ENCODE data around the gene ULK1.
"Not testable (repeated sequence)": the region's sequence is repeated elsewhere in the genome, so short reads cannot be mapped to it uniquely, and the experiment has no call there.

Gene ULK1

DNA sequence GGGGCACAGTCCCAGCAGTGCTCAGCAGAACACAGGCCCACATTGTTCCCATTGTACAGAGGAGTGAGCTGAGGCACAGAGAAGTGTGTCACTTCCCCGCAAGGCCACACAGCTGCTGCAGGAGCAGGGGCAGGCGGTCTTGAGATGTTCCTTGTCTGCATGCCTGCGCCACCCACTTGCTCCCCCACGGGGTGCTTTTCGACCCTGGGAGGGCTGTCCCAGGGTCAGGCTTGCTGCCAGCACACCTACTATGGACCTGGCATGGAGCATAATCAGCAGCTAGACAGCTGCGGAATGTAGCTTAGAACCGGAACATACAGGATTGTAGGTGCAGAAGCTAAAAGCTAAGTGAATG is 47.5 kb downstream of the ULK1 start:
- Mint-ChIP-seq H3K4me3 (no peak overlapping the region), H3K27ac (no peak overlapping the region), H3K9me3 (no peaks in the 10 kb centered on the region), H3K36me3 (peaks cover 52 to 55% of the 10 kb centered on the region in 2 donors), H3K4me1 (peaks cover 0 to 2% of the 10 kb centered on the region in 2 donors), H3K27me3 (no peaks in the 10 kb centered on the region)
- DNase-seq = no peak
- no peak for ATAC-seq (replicated peaks)

DNA sequence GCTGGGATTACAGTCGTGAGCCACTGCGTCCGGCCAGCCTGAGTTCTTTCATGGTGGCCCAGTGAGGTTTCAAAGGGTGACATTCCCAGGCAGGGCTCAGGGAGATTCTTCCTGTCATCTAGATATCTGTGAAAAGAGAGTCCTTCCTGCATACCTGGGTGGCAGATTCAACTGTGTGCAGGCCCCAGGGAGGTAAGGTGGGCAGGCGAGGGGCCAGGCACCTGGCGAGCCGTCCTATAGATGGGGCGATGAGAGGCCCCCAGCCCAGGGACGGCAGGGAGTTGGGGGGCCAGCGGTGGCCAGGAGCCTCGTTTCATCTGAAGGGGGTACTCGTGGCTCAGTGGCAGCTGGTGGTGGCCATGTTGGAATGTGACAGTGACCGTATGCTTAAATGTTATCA is 48.2 kb downstream of the ULK1 start:
- peaks cover 49 to 51% of the 10 kb centered on the region in 2 donors for H3K36me3 Mint-ChIP-seq
- ATAC-seq (replicated peaks) = no peak
- peaks cover 3 to 5% of the 10 kb centered on the region in 2 donors for H3K4me1 Mint-ChIP-seq
- DNase-seq = no peak
- H3K27me3 Mint-ChIP-seq = no peaks in the 10 kb centered on the region
- H3K4me3 Mint-ChIP-seq = no peak overlapping the region
- peak overlapping the region; percentile 47 for H3K27ac Mint-ChIP-seq
- no peaks in the 10 kb centered on the region for H3K9me3 Mint-ChIP-seq

DNA sequence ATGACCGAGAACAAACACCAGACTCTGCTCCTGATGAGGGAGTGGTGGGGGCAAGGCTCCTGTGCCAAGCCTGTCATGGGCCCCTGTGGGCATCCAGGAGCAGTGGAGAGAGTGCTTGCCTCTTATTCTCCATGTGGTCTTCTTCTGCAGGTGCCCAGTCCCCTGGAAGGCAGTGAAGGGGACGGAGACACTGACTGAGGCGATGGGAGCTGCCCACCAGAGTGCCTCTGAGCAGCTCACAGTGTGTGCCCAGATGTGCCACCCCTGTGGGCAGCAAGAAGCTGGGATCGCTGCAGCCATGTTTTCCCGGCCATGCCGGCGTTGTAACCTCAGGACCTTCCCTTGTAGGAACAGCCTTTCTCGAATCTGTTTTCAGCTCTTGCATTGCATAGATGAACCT is 49.0 kb downstream of the ULK1 start:
- Mint-ChIP-seq H3K9me3 (no peaks in the 10 kb centered on the region), H3K4me3 (no peak overlapping the region), H3K36me3 (peaks cover 44 to 47% of the 10 kb centered on the region in 2 donors), H3K27ac (no peak overlapping the region), H3K27me3 (no peaks in the 10 kb centered on the region), H3K4me1 (peaks cover 5 to 6% of the 10 kb centered on the region in 2 donors)
- ATAC-seq (replicated peaks) = no peak
- DNase-seq = no peak

DNA sequence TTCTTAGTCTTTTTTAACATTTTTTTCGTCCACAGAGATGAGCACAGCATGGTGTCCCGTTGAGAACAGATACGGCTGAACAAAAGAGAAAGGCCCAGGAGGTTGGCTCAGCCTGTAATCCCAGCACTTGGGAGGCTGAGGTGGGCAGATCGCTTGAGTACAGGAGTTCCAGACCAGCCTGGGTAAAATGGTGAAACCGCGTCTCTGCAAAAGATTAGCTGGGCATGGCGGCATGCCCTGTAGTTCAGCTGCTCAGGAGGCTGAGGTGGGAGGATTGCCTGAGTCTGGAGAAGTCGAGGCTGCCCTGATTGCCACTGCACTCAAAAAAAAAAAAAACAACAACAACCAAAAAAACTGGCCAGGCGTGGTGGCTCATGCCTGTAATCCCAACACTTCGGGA is 49.5 kb downstream of the ULK1 start:
- ATAC-seq (replicated peaks) (no peak), DNase-seq (no peak)
- Mint-ChIP-seq H3K9me3 (no peaks in the 10 kb centered on the region), H3K36me3 (peaks cover 42 to 46% of the 10 kb centered on the region in 2 donors), H3K4me1 (peaks cover 5 to 6% of the 10 kb centered on the region in 2 donors), H3K27me3 (no peaks in the 10 kb centered on the region), H3K27ac (peak overlapping the region; percentile 20), H3K4me3 (no peak overlapping the region)

DNA sequence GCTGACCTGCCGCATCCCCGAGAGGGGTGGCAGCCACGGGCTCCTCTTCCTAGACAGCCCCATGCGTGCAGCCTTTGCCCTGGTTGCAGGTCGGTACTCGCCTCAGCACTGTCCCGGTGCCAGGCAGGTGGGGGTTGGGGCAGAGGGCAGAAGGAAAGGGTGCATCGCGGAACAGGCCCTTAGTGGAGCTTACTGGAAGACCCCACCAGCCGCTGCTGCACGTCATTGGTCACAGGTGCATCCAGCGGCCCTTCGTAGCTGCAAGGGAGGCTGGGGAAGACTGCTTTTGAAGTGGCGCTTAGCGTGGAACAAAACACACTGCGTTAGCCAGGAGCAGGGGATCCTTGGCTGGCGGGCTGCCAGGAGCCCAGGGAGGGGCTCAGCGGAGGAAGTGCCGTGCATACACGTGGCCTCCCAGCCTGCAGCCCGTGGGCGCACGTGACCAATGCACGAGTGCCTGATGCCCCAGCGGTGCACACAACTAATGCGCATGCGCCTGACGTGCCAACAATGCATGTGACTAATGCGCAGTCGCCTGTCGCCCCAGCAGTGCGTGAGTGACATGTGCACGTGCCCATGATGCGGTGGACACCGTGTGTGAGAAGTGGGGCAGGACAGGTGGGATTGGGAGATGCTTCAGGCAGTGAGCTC is 50.3 kb downstream of the ULK1 start:
- no peak for ATAC-seq (replicated peaks)
- Mint-ChIP-seq H3K9me3 (no peaks in the 10 kb centered on the region), H3K27me3 (no peaks in the 10 kb centered on the region), H3K27ac (no peak overlapping the region), H3K36me3 (peaks cover 40 to 42% of the 10 kb centered on the region in 2 donors), H3K4me3 (no peak overlapping the region), H3K4me1 (peaks cover 5 to 6% of the 10 kb centered on the region in 2 donors)
- no peak for DNase-seq

DNA sequence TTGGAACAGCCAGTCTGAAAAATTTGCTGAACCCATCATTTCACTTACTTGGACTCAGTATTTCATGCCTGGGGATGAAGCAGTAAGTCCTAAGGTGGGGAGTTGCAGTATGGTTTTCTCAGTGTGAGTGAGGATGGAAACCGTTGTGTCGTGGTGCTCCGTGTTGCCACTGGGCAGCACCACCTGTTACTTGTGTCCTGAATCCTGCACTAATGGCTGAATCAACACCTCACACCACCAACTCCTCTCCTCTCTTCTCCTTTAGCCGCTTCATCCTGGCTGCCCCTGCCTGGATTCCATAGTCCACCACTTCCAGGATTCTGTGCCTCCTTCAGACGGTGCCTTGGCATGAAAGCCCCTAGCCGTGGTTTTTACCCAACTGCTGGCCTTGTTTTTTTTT is 52.3 kb downstream of the ULK1 start:
- ATAC-seq (replicated peaks) (no peak), DNase-seq (no peak)
- H3K9me3 Mint-ChIP-seq = no peaks in the 10 kb centered on the region
- peaks cover 9 to 10% of the 10 kb centered on the region in 2 donors for H3K4me1 Mint-ChIP-seq
- H3K36me3 Mint-ChIP-seq = peaks cover 27 to 30% of the 10 kb centered on the region in 2 donors
- no peaks in the 10 kb centered on the region for H3K27me3 Mint-ChIP-seq
- peak overlapping the region; percentile 81 for H3K27ac Mint-ChIP-seq
- H3K4me3 Mint-ChIP-seq = no peak overlapping the region

DNA sequence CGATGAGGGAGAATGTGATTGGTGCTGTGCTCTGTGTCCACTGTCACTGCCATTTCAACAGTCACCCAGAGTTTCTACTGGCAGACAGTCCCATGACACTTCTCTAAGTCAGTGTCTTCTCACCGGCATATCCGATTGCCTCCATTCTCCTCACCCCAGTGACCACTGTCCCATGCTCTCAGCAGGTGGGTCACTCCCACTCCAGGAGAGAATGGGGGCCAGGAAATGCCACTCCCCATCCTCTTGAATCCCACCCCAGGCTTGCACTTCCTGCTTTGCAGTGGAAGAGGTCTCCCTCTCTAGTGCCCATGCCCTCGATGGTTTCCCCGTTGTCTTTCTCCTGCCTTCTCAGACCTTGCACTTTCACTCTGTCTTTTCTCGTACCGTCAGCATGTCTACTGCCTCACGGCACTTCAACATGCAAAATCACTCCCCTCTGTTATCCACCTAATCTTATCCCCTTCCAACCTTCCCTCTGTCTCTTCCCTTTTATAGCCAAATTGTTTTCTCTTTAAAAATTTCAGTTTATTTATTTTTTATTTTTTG is 53.1 kb downstream of the ULK1 start:
- DNase-seq (no peak), ATAC-seq (replicated peaks) (no peak)
- H3K27ac Mint-ChIP-seq = peak overlapping the region; percentile 34
- H3K27me3 Mint-ChIP-seq = no peaks in the 10 kb centered on the region
- peaks cover 11 to 13% of the 10 kb centered on the region in 2 donors for H3K4me1 Mint-ChIP-seq
- H3K36me3 Mint-ChIP-seq = peaks cover 23 to 24% of the 10 kb centered on the region in 2 donors
- no peak overlapping the region for H3K4me3 Mint-ChIP-seq
- no peaks in the 10 kb centered on the region for H3K9me3 Mint-ChIP-seq

DNA sequence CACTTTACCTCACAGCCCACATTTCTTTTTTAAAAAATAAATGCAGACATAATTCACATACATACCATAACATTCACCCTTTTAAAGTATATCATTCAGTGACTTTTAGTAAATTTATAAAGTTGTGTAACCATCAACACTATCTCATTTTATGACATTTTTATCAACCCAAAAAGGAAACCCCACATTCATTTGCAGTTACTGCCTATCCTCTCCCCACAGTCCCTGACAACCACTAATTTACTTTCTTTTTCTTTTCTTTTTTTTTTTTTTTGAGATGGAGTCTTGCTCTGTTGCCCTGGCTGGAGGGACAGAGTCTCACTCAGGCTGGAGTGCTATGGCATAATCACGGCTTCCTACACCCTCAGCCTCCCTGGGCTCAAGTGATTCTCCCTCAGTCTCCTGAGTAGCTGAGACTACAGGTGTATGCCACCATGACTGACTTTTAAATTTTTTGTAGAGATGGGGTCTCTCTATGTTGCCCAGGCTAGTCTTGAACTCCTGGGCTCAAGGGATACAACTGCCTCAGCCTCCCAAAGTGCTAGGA is 53.8 kb downstream of the ULK1 start:
- no peak overlapping the region for H3K4me3 Mint-ChIP-seq
- H3K9me3 Mint-ChIP-seq = no peaks in the 10 kb centered on the region
- peaks cover 15 to 20% of the 10 kb centered on the region in 2 donors for H3K4me1 Mint-ChIP-seq
- no peaks in the 10 kb centered on the region for H3K27me3 Mint-ChIP-seq
- H3K27ac Mint-ChIP-seq = no peak overlapping the region
- ATAC-seq (replicated peaks) (no peak), DNase-seq (no peak)
- peaks cover 17 to 18% of the 10 kb centered on the region in 2 donors for H3K36me3 Mint-ChIP-seq

DNA sequence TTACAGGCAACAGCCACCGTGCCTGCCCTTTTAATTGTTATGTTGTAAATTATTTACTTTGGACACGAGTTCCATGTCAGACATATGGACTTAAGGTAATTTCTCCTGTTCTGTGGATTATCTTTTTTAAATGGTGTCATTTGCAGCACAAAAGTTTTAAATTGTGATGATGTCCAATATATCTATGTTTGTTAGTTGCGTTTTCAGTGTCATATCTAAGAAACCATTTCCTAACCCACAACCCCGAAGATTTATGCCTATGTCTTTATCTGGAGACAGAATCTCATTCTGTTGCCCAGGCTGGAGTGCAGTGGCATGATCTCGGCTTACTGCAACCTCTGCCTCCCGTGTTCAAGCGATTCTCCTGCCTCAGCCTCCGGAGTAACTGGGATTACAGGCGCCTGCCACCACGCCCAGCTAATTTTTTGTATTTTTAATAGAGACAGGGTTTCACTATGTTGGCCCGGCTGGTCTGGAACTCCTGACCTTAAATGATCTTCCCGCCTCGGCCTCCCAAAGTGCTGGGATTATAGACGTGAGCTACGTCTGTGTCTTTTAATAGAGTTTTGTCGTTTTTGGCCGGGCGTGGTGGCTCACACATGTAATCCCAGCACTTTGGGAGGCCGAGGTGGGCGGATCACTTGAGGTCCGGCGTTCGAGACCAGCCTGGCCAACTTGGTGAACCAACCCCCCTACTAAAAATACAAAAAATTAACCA is 54.5 kb downstream of the ULK1 start:
- Mint-ChIP-seq H3K4me3 (peak overlapping the region; percentile 76 to 81), H3K4me1 (peaks cover 16 to 21% of the 10 kb centered on the region in 2 donors), H3K36me3 (peaks cover 12 to 13% of the 10 kb centered on the region in 2 donors), H3K27ac (peak overlapping the region; percentile 82)
- not testable (repeated sequence) for DNase-seq; ATAC-seq (replicated peaks); H3K27me3 Mint-ChIP-seq; H3K9me3 Mint-ChIP-seq

DNA sequence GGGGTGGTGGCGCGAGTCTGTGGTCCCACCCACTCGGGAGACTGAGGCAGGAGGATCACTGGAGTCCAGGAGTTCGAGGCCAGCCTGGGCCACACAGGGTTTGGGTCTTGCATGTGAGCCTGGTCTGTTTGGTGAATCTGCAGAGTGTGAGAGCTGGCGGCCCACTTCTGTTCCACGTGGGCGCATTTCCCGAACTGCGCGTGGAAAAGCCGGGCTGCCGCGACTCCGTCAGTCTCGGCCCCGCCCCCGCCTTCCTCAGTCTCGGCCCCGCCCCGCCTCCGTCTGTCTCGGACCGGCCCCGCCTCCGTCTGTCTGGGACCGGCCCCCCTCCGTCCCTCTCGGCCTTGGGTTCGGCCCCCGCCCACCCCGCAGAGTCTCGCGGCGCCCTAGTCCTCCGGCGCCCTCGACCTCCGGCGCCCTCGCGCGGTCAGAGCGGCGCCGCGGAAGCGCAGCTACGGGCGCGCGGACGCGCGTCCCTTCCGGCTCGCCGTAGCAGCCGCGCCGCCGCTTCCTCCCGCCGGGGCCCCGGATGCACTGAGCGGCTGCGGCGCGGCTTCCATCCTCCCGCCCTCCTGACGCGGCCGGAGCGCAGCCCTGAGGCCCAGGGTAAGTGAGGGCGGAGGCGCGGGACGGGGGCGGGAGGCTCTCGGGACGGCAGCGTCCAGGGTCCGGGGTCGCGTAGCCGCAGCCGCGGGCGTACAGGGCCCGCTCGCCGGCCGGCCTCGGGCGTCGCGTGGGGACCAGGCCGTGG is 55.2 kb downstream of the ULK1 start, which contains the start of gene EP400:
Gene EP400 (plus strand): TSS at position 512 of the 751 bp plus-strand sequence. CDS start 10,678 bp downstream, outside the sequence.
- ATAC-seq (replicated peaks) (peak; percentile 92 to 93), DNase-seq (peak; percentile 88)
- no peaks in the 10 kb centered on the region for H3K27me3 Mint-ChIP-seq
- H3K4me1 Mint-ChIP-seq = peaks cover 16 to 22% of the 10 kb centered on the region in 2 donors
- peaks cover 7% of the 10 kb centered on the region in 2 donors for H3K36me3 Mint-ChIP-seq
- H3K4me3 Mint-ChIP-seq = peak within 1 kb of the TSS; percentile 88 to 91
- peak within 1 kb of the TSS; percentile 96 for H3K27ac Mint-ChIP-seq
- no peaks in the 10 kb centered on the region for H3K9me3 Mint-ChIP-seq

DNA sequence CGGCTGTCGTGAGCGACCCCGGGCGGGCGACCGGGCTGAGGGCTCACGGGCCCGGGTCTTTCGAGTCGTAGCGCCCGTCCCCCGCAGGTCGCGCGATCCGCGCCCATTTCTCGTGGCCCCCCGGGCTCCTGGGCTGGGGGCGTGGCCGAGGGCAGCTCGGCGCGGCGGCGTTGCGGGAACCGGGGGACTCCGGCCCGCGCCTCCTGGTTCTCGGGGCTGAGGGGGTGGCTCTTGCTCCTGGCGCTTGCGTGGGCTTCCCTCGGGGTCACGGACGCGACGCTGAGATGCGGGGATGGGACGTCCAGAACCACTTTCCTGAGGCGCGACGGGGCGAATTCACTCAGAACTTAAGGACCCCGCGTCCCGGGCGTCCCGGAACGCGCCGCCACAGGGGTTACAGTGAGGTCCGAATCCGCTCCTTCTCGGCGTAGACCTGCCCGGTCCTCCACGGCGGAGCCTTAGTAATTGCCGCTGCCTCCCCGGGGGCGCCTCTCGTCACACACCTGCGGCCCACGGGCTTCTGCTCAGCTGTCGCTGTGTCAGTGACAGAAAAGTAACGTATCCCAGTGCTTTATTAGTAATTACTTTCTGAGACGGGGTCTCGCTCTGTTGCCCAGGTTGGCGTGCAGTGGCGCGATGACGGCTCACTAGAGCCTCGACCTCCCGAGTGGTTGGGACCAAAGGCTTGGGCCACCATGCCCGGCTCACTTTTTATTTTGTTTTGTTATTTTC is 55.9 kb downstream of the ULK1 start:
- Mint-ChIP-seq H3K9me3 (no peaks in the 10 kb centered on the region), H3K27ac (peak overlapping the region; percentile 96), H3K27me3 (no peaks in the 10 kb centered on the region), H3K4me3 (peak overlapping the region; percentile 88 to 91), H3K4me1 (peaks cover 14 to 28% of the 10 kb centered on the region in 2 donors), H3K36me3 (peaks cover 0 to 1% of the 10 kb centered on the region in 2 donors)
- peak; percentile 43 for DNase-seq
- ATAC-seq (replicated peaks) = peak; percentile 44 to 49

DNA sequence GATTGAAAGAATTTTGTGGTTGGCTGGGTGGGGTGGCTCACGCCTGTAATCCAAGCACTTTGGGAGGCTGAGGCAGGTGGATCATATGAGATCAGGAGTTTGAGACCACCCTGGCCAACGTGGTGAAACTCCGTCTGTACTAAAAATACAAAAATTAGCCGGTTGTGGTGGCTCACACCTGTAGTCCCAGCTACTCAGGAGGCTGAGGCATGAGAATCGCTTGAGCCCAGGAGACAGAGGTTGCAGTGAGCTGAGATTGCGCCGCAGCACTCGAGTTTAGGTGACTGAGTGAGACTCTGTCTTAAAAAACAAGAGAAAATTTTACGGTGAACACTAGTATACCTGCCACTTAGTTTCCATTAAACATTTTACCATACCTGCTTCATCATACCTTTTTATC is 59.4 kb downstream of the ULK1 start:
- H3K27ac Mint-ChIP-seq; ATAC-seq (replicated peaks); DNase-seq; H3K27me3 Mint-ChIP-seq; H3K4me3 Mint-ChIP-seq; H3K36me3 Mint-ChIP-seq; H3K9me3 Mint-ChIP-seq: not testable (repeated sequence)
- peaks cover 30 to 51% of the 10 kb centered on the region in 2 donors for H3K4me1 Mint-ChIP-seq

DNA sequence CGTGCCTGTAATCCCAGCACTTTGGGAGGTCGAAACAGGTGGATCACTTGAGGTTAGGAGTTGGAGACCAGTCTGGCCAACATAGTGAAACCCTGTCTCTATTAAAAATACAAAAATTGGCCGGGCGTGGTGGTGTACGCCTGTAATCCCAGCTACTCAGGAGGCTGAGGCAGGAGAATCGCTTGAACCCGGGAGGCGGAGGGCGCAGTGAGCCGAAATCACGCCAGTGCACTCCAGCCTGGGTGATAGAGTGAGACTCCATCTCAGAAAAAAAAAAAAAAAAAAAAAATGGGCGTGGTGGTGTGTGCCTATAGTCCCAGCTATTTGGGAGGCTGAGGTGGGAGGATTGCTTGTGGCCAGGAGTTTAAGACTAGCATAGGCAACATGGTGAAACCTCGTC is 60.0 kb downstream of the ULK1 start:
- not testable (repeated sequence) for DNase-seq; H3K27ac Mint-ChIP-seq; H3K36me3 Mint-ChIP-seq; ATAC-seq (replicated peaks); H3K9me3 Mint-ChIP-seq; H3K4me3 Mint-ChIP-seq; H3K27me3 Mint-ChIP-seq
- H3K4me1 Mint-ChIP-seq = peaks cover 36 to 57% of the 10 kb centered on the region in 2 donors
